ENCODE results near the gene RITA1. TPM values are rescaled to one million over a fixed set of nuclear protein-coding genes. Genes with fewer than 3 reads are reported as not detected.

RITA1 gene
- total RNA-seq, 1 experiment from 2014 or later: 33.6 TPM

- intact Hi-C loops (cut with micrococcal nuclease; ENCODE audit: unreplicated experiment): no loop called here
- Mint-ChIP-seq H3K36me3 (ENCODE audit: insufficient read depth, unreplicated experiment) (peaks cover 48% of the 10 kb centered on the region), H3K27ac (ENCODE audit: unreplicated experiment) (no peak overlapping the region), H3K4me1 (ENCODE audit: low read depth, unreplicated experiment) (no peaks in the 10 kb centered on the region), H3K9me3 (ENCODE audit: unreplicated experiment) (no peaks in the 10 kb centered on the region), H3K4me3 (ENCODE audit: unreplicated experiment) (no peak overlapping the region), H3K27me3 (ENCODE audit: insufficient read depth, unreplicated experiment) (peaks cover under 1% of the 10 kb centered on the region)
- ChIA-PET CTCF (no interaction called here), POLR2A (no interaction called here)
- Histone ChIP-seq H3K36me3 (ENCODE audit: control insufficient read depth, insufficient read depth, low read length) (no peaks in the 10 kb centered on the region; the same call in none of the 2 replicates), H3K9me3 (no peaks in the 10 kb centered on the region), H3K27me3 (replicated peaks; ENCODE audit: control insufficient read depth, insufficient read depth, low read length) (0 out of 2 replicates have a peak, but pooled peaks cover under 1% of the 10 kb centered on the region), H3K4me3 (ENCODE audit: low read depth, low read length) (no peak overlapping the region), H3K4me1 (peaks cover 4% of the 10 kb centered on the region; the same call in 1 of the 2 replicates)
- no peak for TF ChIP-seq CTCF (IDR thresholded peaks at IDR 0.05; ENCODE audit: insufficient read depth in 1 of 2, low read depth in 1 of 2, low read length in 1 of 2, severe bottlenecking in 1 of 2, unreplicated experiment in 1 of 2)
- no peak for DNase-seq
- BruUV-seq (replicated peaks): no TSS peak
Observed at GRCh38 chr12:113157218-113157859, 28.2 kb upstream of the RITA1 start.

GRCh38 chr12:113158439-113159203 is 26.9 kb upstream of the RITA1 start:
- DNase-seq: no peak
- no peaks in the 10 kb centered on the region for H3K27me3 ChIP-seq (replicated peaks; ENCODE audit: control insufficient read depth, insufficient read depth, low read length)
- TSS peak; percentile 75 for BruUV-seq (replicated peaks)
- Mint-ChIP-seq H3K27ac (ENCODE audit: unreplicated experiment) (no peak overlapping the region), H3K27me3 (ENCODE audit: insufficient read depth, unreplicated experiment) (no peaks in the 10 kb centered on the region), H3K4me3 (ENCODE audit: unreplicated experiment) (no peak overlapping the region), H3K36me3 (ENCODE audit: insufficient read depth, unreplicated experiment) (peaks cover 61% of the 10 kb centered on the region), H3K9me3 (ENCODE audit: unreplicated experiment) (no peaks in the 10 kb centered on the region), H3K4me1 (ENCODE audit: low read depth, unreplicated experiment) (no peaks in the 10 kb centered on the region)
- TF ChIP-seq CTCF (IDR thresholded peaks at IDR 0.05; ENCODE audit: insufficient read depth in 1 of 2, low read depth in 1 of 2, low read length in 1 of 2, severe bottlenecking in 1 of 2, unreplicated experiment in 1 of 2): no peak
- H3K9me3 ChIP-seq: no peaks in the 10 kb centered on the region
- ChIA-PET CTCF (no interaction called here), POLR2A (no interaction called here)
- H3K36me3 ChIP-seq (ENCODE audit: control insufficient read depth, insufficient read depth, low read length): peaks cover 3% of the 10 kb centered on the region
- intact Hi-C loops (cut with micrococcal nuclease; ENCODE audit: unreplicated experiment): no loop called here
- H3K4me3 ChIP-seq (ENCODE audit: low read depth, low read length): no peak overlapping the region
- H3K4me1 ChIP-seq: no peaks in the 10 kb centered on the region

- ChIA-PET CTCF (no interaction called here), POLR2A (no interaction called here)
- H3K27me3 ChIP-seq (replicated peaks; ENCODE audit: control insufficient read depth, insufficient read depth, low read length): no peaks in the 10 kb centered on the region
- peaks cover 3% of the 10 kb centered on the region for H3K36me3 ChIP-seq (ENCODE audit: control insufficient read depth, insufficient read depth, low read length)
- no TSS peak for BruUV-seq (replicated peaks)
- H3K27me3 Mint-ChIP-seq (ENCODE audit: insufficient read depth, unreplicated experiment): no peaks in the 10 kb centered on the region
- no peak for TF ChIP-seq CTCF (IDR thresholded peaks at IDR 0.05; ENCODE audit: insufficient read depth in 1 of 2, low read depth in 1 of 2, low read length in 1 of 2, severe bottlenecking in 1 of 2, unreplicated experiment in 1 of 2)
- no peaks in the 10 kb centered on the region for H3K4me1 ChIP-seq
- H3K36me3 Mint-ChIP-seq (ENCODE audit: insufficient read depth, unreplicated experiment): peaks cover 74% of the 10 kb centered on the region
- H3K4me1 Mint-ChIP-seq (ENCODE audit: low read depth, unreplicated experiment): no peaks in the 10 kb centered on the region
- H3K4me3 Mint-ChIP-seq (ENCODE audit: unreplicated experiment): no peak overlapping the region
- intact Hi-C loops (cut with micrococcal nuclease; ENCODE audit: unreplicated experiment): no loop called here
- no peak overlapping the region for H3K4me3 ChIP-seq (ENCODE audit: low read depth, low read length)
- no peak for DNase-seq
- H3K9me3 ChIP-seq: no peaks in the 10 kb centered on the region
- H3K27ac Mint-ChIP-seq (ENCODE audit: unreplicated experiment): no peak overlapping the region
- no peaks in the 10 kb centered on the region for H3K9me3 Mint-ChIP-seq (ENCODE audit: unreplicated experiment)
Observed at GRCh38 chr12:113159937-113160336, 25.6 kb upstream of the RITA1 start.
